SK-N-SH (cell line): ENCODE results near the gene SAXO1. TPM values are rescaled to one million over a fixed set of nuclear protein-coding genes. Genes with fewer than 3 reads are reported as not detected.

Experiments used
- CTCF ChIA-PET: fragments of 300-600, 350-600 bp; formaldehyde crosslinking; extraction: SDS; loops from one replicate; lab custom pipeline; 2021; lab: Yijun Ruan, JAX
- POLR2A ChIA-PET: fragments of 350-600 bp; sonication (Branson Sonifier 250); formaldehyde crosslinking; extraction: SDS; loops from one replicate; lab custom pipeline; 2020; ENCODE audit warnings: antibody characterized with exemption, inconsistent platforms; lab: Yijun Ruan, JAX
- DNase-seq: peaks from one replicate; pipeline ENCODE4 v3.0.0; 2012
- H2AFZ ChIP-seq: fragments of 200-600 bp; sonication (generic); 2 replicates; pipeline ENCODE4 v1.8.1; 2016; ENCODE audit warnings: antibody characterized with exemption, mild to moderate bottlenecking, low read depth
- H3F3A ChIP-seq: fragments of 200-600 bp; sonication (generic); replicated peaks from 2 replicates; pipeline ENCODE3; 2016; ENCODE audit warnings: antibody characterized with exemption, mild to moderate bottlenecking; ENCODE audit not compliant: insufficient read depth
- H3K27ac ChIP-seq, 2 experiments: fragments of 200-500 bp in 1 of 2; fragments of 200-600 bp in 1 of 2; sonication (Bioruptor generic) in 1 of 2; sonication (generic), shearing (Covaris generic) in 1 of 2; 2 replicates each; pipeline versions ENCODE4 v1.5.1 to v1.6.1; 2014 to 2016; ENCODE audit warnings: low read depth in 2 of 2, inconsistent platforms in 1 of 2, low read length in 1 of 2, mild to moderate bottlenecking in 1 of 2, mixed read lengths in 1 of 2
- H3K27me3 ChIP-seq: fragments of 200-600 bp; sonication (generic), shearing (Covaris generic); 2 replicates; pipeline ENCODE4 v1.6.1; 2016; ENCODE audit warnings: mixed run types; ENCODE audit not compliant: insufficient read depth
- H3K36me3 ChIP-seq, 2 experiments: fragments of 200-500 bp in 1 of 2; fragments of 200-600 bp in 1 of 2; sonication (Bioruptor generic) in 1 of 2; sonication (generic) in 1 of 2; replicated peaks in 1 of 2; 2 replicates each; pipeline versions ENCODE3 to v1.5.1; 2014 to 2016; ENCODE audit warnings: low read length in 1 of 2, mild to moderate bottlenecking in 1 of 2; ENCODE audit not compliant: insufficient read depth in 2 of 2, control insufficient read depth in 1 of 2
- H3K4me1 ChIP-seq, 2 experiments: fragments of 200-500 bp in 1 of 2; fragments of 200-600 bp in 1 of 2; sonication (Bioruptor generic) in 1 of 2; sonication (generic), shearing (Covaris generic) in 1 of 2; 2 replicates each; pipeline versions ENCODE4 v1.5.1 to v1.6.1; 2014 to 2016; ENCODE audit warnings: low read depth in 1 of 2, low read length in 1 of 2, mixed run types in 1 of 2; ENCODE audit not compliant: insufficient read depth in 2 of 2, control insufficient read depth in 1 of 2
- H3K4me2 ChIP-seq: fragments of 200-600 bp; sonication (generic), shearing (Covaris generic); 2 replicates; pipeline ENCODE4 v1.6.1; 2017; ENCODE audit warnings: mixed run types
- H3K4me3 ChIP-seq, 2 experiments: fragments of 200-500 bp in 1 of 2; fragments of 200-600 bp in 1 of 2; sonication (Bioruptor generic) in 1 of 2; sonication (generic), shearing (Covaris generic) in 1 of 2; 2 replicates each; pipeline versions ENCODE4 v1.5.1 to v1.8.1; 2014 to 2016; ENCODE audit warnings: low read depth in 2 of 2, inconsistent platforms in 1 of 2, low read length in 1 of 2, mild to moderate bottlenecking in 1 of 2, mixed read lengths in 1 of 2, moderate library complexity in 1 of 2
- H3K79me2 ChIP-seq: fragments of 200-600 bp; sonication (generic); 2 replicates; pipeline ENCODE4 v1.8.1; 2017; ENCODE audit warnings: mild to moderate bottlenecking; ENCODE audit not compliant: insufficient read depth
- H3K9ac ChIP-seq: fragments of 200-600 bp; sonication (generic); 2 replicates; pipeline ENCODE4 v1.6.1; 2017; ENCODE audit warnings: mixed run types
- H3K9me2 ChIP-seq: fragments of 200-600 bp; sonication (generic); 2 replicates; pipeline ENCODE4 v1.6.1; 2017; ENCODE audit warnings: mixed run types
- H3K9me3 ChIP-seq: fragments of 200-600 bp; sonication (generic); 2 replicates; pipeline ENCODE4 v1.6.1; 2017; ENCODE audit warnings: mixed run types, mild to moderate bottlenecking, moderate library complexity
- H4K20me1 ChIP-seq: fragments of 200-600 bp; sonication (generic); 2 replicates; pipeline ENCODE4 v1.6.1; 2017; ENCODE audit warnings: mild to moderate bottlenecking, mixed run types; ENCODE audit not compliant: insufficient read depth
- CHD2 ChIP-seq: fragments of 150-350 bp; IDR thresholded peaks from 2 replicates; pipeline ENCODE4 v1.6.1; 2018; ENCODE audit warnings: low read length; ENCODE audit not compliant: partially characterized antibody
- ELF1 ChIP-seq: IDR thresholded peaks from 2 replicates; pipeline ENCODE4 v1.4.0; 2012
- EP300 ChIP-seq, 2 experiments: IDR thresholded peaks; 2 replicates each; pipeline versions ENCODE4 v1.4.0 to v1.6.1; 2012; ENCODE audit warnings: borderline replicate concordance in 1 of 2, low read depth in 1 of 2, low read length in 1 of 2
- EZH2phosphoT487 ChIP-seq: fragments of 200-600 bp; sonication (generic); IDR thresholded peaks from 2 replicates; pipeline ENCODE4 v1.6.1; 2017; ENCODE audit warnings: low read depth, mixed run types, mild to moderate bottlenecking, antibody characterized with exemption, moderate library complexity, borderline replicate concordance
- FOSL2 ChIP-seq: IDR thresholded peaks from 2 replicates; pipeline ENCODE4 v1.4.0; 2012; ENCODE audit warnings: low read depth, mild to moderate bottlenecking, moderate library complexity, borderline replicate concordance
- FOXJ3 ChIP-seq: sonication (generic); formaldehyde crosslinking; IDR thresholded peaks from 2 replicates; pipeline ENCODE4 v1.5.1; 2020; ENCODE audit warnings: mild to moderate bottlenecking, missing genetic modification reagents
- FOXM1 ChIP-seq: IDR thresholded peaks from 2 replicates; pipeline ENCODE4 v1.4.0; 2012; ENCODE audit warnings: low read depth, mild to moderate bottlenecking
- GATA2 ChIP-seq: sonication (generic); formaldehyde crosslinking; IDR thresholded peaks from 2 replicates; pipeline ENCODE4 v1.5.0; 2020; ENCODE audit warnings: mild to moderate bottlenecking, missing genetic modification reagents
- IRF3 ChIP-seq: fragments of 150-350 bp; IDR thresholded peaks from 2 replicates; pipeline ENCODE4 v1.6.1; 2016; ENCODE audit warnings: mild to moderate bottlenecking, low read depth, low read length
- MXI1 ChIP-seq: IDR thresholded peaks from 2 replicates; pipeline ENCODE4 v1.6.1; 2012; ENCODE audit warnings: mild to moderate bottlenecking, low read depth, low read length, improper control_type of control experiment
- PBX3 ChIP-seq: IDR thresholded peaks from 2 replicates; pipeline ENCODE4; 2012
- RAD21 ChIP-seq: IDR thresholded peaks from 2 replicates; pipeline ENCODE4 v1.6.1; 2012; ENCODE audit warnings: mild to moderate bottlenecking, low read length
- RXRA ChIP-seq: IDR thresholded peaks from 2 replicates; pipeline ENCODE4 v1.4.0; 2012; ENCODE audit warnings: low read depth, mild to moderate bottlenecking, borderline replicate concordance
- TCF12 ChIP-seq: IDR thresholded peaks from 2 replicates; pipeline ENCODE4 v1.4.0; 2012
- YY1 ChIP-seq: IDR thresholded peaks from 2 replicates; pipeline ENCODE4 v1.4.0; 2012; ENCODE audit warnings: low read depth, mild to moderate bottlenecking
- ZBTB33 ChIP-seq: IDR thresholded peaks from 2 replicates; pipeline ENCODE4 v1.4.0; 2012; ENCODE audit warnings: low read depth, borderline replicate concordance
- WGBS: methylation state at CpG from one replicate; pipeline ENCODE4 v1.1.6; 2017; ENCODE audit warnings: low lambda C conversion rate; 5-methylcytosine and 5-hydroxymethylcytosine counted together
- polyA plus RNA-seq, 3 experiments: library from polyadenylated mRNA; depleted of rRNA; stranded (reverse); fragments of >200 nt; gene quantifications; 2 replicates each; pipeline ENCODE4 v1.2.3, GENCODE V29; 2012

SAXO1 gene
- polyA plus RNA-seq, 1 of the 3 experiments (the other 2 are of a cell fraction): 0.03 TPM

GRCh38 chr9:18881758-18882157 is 151.3 kb downstream of the SAXO1 start:
- 60% methylated on average over 2 of the region's 2 CpGs for WGBS
- no peaks in the 10 kb centered on the region for H3K9me2 ChIP-seq
- no peak overlapping the region for H3K4me3 ChIP-seq
- TF ChIP-seq IRF3 (no peak), FOXJ3 (no peak), EZH2phosphoT487 (no peak)
- no peaks in the 10 kb centered on the region; the same call in 1 of the 2 replicates for H4K20me1 ChIP-seq
- peaks cover 10% of the 10 kb centered on the region; the same call in 1 of the 2 replicates for H3K79me2 ChIP-seq
- POLR2A ChIA-PET: no interaction called here
- H3K36me3 ChIP-seq: peaks cover 0 to 56% of the 10 kb centered on the region in 2 experiments
- no peak overlapping the region for H3K9ac ChIP-seq
- peaks cover 7% of the 10 kb centered on the region for H3F3A ChIP-seq
- DNase-seq: no peak
- H3K27ac ChIP-seq: no peak overlapping the region
- CTCF ChIA-PET: no interaction called here
- no peaks in the 10 kb centered on the region for H3K27me3 ChIP-seq
- no peak overlapping the region for H2AFZ ChIP-seq
- no peak overlapping the region for H3K4me2 ChIP-seq
- no peaks in the 10 kb centered on the region; a peak in 1 of 4 replicates for H3K4me1 ChIP-seq
- H3K9me3 ChIP-seq: no peaks in the 10 kb centered on the region

- ChIA-PET POLR2A (no interaction called here), CTCF (interaction anchor here (1.2 kb wide), 1 partner anchor 623 kb away, joined by 4 read pairs; no protein-coding TSS in a partner anchor)
- H4K20me1 ChIP-seq: peaks cover 7% of the 10 kb centered on the region; the same call in 1 of the 2 replicates
- peaks cover 48% of the 10 kb centered on the region for H3K79me2 ChIP-seq
- no peak overlapping the region for H3K27ac ChIP-seq
- no peaks in the 10 kb centered on the region for H3K9me2 ChIP-seq
- 86% methylated on average over 1 of the region's 3 CpGs for WGBS
- no peak overlapping the region for H3K4me2 ChIP-seq
- no peaks in the 10 kb centered on the region for H3K9me3 ChIP-seq
- no peak for DNase-seq
- H3K4me1 ChIP-seq: no peaks in the 10 kb centered on the region
- peaks cover 4% of the 10 kb centered on the region for H3F3A ChIP-seq
- H3K9ac ChIP-seq: no peak overlapping the region
- TF ChIP-seq RXRA (no peak), ELF1 (no peak), RAD21 (no peak), FOSL2 (no peak), ZBTB33 (no peak), GATA2 (CRISPR knock-in tag) (no peak), FOXM1 (no peak), EP300 (IDR thresholded peaks at IDR 0.05; ENCODE audit: borderline replicate concordance in 1 of 2, low read depth in 1 of 2, low read length in 1 of 2) (no peak), CHD2 (no peak), YY1 (no peak), TCF12 (no peak), IRF3 (no peak), MXI1 (no peak), PBX3 (no peak), EZH2phosphoT487 (no peak)
- H3K36me3 ChIP-seq: peaks cover 0 to 58% of the 10 kb centered on the region in 2 experiments
- no peak overlapping the region for H2AFZ ChIP-seq
- H3K4me3 ChIP-seq: no peak overlapping the region
- H3K27me3 ChIP-seq: no peaks in the 10 kb centered on the region
Measured at GRCh38 chr9:18877984-18878383, 155.0 kb downstream of the SAXO1 start.
